ENCODE results near the gene QSOX2.

QSOX2 gene

DNA sequence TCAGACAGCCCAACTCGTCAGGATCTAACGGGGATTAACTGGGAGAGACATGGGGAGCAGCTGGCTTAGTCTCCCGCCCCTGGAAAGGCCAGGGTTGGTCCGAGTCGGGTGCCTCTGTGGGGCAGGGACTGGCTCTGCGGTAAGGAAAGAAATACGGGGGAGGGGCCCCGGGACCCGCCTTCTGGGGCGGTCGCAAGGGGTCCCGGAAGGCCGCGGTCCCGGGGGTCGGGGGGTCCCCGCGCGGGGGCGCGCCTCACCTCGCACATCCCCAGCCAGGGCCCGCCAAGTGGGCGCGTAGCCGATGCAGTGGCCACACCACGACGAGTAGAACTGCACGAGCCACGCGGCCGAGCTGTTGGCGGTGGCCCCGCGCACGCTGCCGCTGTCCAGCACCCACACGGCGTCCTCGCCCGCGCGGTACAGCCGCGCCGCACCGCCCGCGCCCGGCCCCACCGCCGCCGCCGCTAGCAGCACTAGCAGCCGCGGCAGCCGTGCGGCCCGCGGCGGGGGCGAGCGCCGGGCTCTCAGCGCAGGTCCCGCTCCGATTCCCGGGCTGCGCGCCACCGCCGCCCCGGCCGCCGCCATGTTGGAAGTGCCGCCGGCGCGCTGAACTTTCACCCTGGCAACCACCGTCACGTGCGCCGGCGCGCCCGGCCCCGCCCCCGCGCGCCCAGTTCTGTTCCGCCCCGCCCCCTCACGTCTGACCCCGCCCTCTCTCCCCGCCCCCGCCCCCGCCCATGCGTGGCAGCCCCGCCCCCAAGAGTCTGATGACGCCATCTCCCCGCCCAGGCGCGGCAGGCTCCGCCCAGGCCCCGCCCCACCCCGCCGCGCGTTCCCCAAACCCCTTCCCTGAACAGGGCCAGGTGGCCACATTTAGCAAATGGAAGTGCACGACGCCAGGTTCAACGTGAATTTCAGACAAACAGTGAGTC lies at the start of gene QSOX2:
Gene QSOX2, minus strand, starts transcription at position 594 of the 932 bp plus-strand sequence. Its CDS starts 9 bp downstream, at position 585.
- DNase-seq = peak; percentile 76

DNA sequence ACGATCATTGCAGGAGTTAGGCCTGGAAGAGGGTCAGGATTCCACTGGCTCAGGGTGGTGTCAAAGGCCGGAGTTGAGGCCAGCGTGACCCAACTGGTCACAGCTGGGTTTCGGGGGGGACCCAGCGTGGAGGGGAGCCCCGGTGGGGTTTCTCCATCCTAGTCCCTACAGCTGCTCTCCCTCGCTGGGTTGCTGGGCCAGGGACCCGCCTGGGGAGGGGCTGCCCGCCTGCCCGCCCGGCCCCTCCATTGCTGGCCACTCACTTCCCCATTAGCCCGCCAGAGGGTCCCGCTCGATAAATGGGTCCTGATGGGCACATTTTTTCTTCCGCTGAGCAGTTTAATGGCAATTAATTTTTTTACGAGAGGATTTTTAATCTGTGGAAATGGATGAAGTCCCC lies 49.4 kb upstream of the QSOX2 start:
- DNase-seq = no peak

DNA sequence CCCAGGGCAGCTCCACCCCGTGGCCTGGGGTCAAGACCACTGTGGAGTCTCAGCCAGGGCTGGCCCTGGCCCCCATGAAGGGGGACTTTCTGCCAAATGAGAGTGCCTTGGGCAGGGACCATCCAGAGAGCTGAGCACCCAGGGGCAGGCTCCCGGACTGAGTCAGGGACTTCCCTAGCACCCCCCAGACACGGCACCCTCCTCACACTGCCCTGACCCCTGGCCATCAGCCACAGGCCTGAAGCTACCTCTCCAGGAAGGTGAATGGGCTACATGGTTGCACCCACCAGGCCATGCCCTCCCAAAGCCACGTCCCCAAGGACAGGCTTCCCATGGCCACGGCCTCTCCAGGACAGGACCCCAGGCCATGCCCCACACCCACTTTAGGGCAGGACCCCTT lies 48.8 kb upstream of the QSOX2 start:
- DNase-seq = no peak

DNA sequence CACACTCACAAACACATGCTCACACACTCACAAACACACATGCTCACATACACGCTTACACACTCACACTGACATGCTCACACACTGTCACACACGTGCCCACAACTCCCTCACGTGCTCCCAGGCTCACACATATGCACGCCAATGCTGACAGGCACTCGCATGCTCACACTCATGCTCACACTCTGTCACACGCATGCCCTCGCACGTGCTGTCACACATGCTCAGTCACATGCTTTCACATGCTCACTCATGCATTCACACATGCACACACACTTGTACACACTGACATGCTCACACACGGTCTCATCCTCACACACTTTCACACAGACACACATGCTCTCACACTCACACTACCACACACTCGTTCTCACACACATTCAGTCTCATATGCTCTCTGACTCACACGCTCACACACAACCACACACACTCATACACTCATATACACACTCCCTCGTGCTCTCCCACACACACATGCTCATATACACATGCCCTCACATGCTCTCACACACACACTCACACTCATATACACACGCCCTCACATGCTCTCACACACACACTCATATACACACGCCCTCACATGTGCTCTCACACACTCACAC lies 48.0 kb upstream of the QSOX2 start:
- DNase-seq = no peak

DNA sequence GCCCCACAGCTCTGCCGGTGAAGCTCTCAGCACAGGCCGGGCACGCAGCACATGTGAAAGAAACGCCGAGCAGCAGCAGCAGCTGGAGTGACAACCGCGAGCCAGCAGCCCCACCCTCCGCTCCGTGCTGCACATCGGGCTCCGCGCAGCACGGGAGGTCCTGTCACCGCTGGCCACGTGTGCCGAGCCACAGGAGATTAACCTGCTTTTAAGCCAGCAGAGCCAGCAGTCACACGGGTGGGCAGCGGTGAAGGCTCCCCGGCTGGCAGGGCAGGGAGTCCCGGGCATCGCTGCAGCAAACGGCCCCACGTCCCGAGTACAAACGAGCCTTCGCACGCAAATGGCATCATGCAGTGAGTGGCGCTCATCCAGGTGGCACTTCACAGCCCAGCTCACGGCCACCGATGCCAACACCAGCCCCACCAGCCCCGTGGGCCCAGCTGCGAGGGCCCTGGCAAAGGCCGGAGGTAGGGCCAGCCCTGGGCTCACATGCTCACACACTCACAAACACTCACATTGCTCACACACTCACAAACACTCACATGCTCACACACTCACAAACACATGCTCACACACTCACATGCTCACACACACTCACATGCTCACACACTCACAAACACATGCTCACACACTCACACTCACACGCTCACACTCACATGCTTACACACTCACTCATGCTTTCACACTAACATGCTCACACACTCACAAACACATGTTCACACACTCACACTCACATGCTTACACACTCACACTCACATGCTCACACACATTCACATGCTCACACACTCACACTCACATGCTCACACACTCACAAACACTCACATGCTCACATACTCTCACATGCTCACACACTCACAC lies 47.2 kb upstream of the QSOX2 start:
- no peak for DNase-seq

GRCh38 chr9:136292026-136292538 lies 46.5 kb upstream of the QSOX2 start:
- DNase-seq = no peak

- DNase-seq = no peak
These were observed 45.9 kb upstream of the QSOX2 start for GRCh38 chr9:136291306-136292025.

DNA sequence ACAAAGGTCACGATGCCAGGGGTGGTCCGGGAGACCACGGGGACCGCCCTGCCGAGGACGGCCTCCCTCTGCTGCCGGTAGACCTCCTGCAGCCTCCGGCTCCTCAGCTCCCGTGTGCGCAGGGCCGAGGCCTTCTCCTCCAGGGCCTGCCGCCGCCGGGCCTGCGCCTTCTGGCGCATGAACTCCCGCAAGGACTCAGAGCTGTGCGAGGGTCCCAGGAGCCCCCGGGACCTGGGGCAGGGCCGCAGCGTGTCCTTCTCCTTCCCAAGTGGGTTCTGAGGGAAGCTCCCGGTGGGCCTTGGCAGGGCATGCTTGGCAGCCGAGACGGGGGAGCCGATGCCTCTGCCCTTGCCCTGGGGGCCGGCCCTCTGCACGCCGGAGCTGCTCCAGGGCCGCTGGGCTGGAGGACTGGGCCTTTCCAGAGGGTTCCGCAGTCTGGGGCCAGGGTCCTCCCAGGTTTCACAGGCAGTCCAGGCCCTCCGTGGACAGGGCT lies 44.9 kb upstream of the QSOX2 start:
- DNase-seq = no peak

- DNase-seq = no peak
These were observed 44.3 kb upstream of the QSOX2 start for GRCh38 chr9:136289651-136290507.

GRCh38 chr9:136287960-136288753 lies 42.5 kb upstream of the QSOX2 start:
- DNase-seq = no peak

- no peak for DNase-seq
These were observed 41.4 kb upstream of the QSOX2 start for GRCh38 chr9:136286987-136287379.

DNA sequence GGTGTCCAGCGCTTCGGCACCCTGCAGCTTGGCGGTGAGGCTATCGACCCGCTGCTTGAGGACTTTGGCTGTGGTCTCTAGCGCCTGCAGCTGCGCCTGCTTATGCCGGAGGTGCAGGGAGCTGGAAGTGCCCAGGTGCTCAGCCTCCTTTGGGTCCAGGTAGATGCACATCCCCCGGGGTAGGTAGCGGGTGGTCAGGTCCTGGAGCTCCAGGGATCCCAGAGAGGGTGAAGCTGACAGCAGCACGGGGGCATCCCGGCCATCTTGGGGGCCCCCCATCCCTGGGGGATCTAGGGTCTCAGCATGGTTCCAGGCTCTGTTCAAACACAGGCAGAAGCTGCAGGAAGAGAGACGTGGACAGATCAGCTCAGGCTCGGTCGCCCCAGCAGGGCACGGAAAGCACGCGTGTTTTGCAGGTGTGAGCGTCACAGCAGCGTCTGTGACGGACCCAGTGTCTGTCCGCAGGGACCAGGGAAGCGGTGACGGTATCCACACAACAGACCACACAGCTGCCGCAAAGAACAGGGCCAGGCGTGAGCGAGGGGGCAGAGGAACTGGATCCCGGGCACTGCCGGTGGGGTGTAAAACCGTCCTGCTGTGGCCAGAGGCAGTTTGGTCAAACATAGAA lies 40.9 kb upstream of the QSOX2 start:
- DNase-seq = no peak

GRCh38 chr9:136285501-136286358 lies 40.1 kb upstream of the QSOX2 start:
- DNase-seq = no peak

GRCh38 chr9:136284951-136285350 lies 39.3 kb upstream of the QSOX2 start:
- DNase-seq = no peak

DNA sequence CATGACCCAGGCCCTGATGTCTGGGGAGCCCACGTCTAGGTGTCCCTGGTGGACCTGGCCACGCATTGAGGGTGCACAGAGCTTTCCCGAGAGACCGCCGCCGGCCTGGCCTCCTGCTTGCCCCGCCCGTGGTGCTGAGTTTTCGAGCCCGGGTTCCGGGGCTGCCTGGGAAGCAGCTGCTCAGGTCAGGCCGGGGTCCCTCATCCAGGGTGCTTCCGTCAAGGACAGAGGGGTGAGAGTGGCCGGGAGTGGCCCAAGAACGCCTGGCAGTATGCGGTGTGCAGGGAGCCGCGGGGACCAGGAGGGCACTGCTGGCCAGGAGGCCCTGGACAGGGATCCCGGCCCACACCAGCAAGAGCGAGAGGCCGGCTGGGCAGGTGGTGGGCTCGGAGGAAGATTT lies 38.7 kb upstream of the QSOX2 start:
- no peak for DNase-seq

DNA sequence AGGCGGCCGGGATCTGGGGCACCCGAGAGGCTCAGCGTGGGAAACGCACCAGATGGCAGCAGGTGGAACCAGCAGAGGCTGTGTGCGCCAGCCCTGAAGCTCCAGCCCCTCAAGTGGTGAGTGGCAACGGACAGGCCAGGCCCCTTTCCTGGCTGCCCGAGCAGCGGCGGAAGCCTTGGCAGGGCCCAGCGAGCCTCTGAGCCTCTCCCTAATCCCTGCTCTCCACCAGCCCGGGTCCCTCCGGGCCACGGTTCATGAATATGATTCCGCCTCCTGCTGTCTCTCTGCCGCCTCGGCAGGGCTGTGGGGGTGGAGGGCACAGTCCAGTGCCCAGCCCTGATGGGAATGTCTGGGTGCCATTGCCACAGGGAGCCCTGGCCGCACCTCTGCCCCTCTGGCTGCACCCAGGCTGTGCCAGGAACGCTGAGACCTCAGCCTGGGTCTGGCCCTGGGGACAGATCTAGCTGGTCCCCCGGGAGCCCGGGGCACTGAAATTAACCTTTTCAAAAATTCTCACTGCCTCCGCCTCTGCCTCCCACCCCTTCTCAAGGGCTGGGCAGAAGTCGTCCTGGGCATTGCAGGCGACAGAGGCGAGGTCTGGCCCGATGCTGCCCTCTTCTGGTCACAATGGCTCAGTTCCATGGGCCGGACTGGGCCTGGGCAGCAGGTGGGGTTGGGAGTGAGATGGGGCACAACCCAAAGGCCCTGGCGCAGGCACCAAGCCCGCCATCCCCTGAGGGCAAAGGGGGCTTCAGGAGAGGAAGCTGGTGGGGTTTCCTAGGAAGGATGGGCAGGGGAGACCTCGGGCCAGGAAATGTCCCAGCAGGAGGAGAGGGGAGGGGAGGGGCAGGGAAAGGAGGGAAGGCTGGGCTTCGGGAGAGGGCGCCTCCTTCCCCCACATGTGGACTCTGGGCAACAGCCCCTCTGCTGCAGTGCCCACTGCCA lies 38.0 kb upstream of the QSOX2 start:
- DNase-seq = peak; percentile 61

DNA sequence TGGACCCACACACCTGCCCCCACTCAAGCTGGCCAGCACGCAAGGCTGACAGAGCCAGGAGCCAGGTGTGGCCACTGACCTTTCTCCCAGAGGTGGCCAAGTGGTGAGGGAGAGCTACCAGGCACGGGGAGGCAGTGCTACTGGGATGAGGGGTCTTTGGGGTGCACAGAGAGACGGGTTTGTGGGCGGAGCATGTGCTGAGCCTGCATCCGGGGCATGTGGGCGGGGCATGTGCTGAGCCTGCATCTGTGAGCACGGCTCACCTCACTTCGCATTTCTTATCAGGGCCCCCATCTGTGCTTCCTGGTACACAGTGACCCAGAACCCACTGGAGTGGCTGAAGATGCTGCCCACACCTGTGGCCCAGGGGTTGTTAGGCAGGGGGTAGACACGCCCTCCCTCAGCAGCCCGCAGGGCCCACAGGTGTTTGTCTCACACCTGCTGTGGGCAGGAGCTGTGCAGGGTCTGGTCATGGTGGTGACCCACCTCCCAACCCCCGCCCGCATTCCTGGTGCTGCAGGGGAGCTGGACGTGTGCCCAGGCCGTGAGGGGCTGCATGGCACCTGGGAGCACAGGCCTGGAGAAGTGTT lies 36.8 kb upstream of the QSOX2 start:
- DNase-seq = peak; percentile 26

All from NCI-H146 (cell line).